Aorta (tissue), 5 donors: ENCODE results near the gene FGF21. TPM values are rescaled to one million over a fixed set of nuclear protein-coding genes. Genes with fewer than 3 reads are reported as not detected.
A peak's percentile ranks its signal among the peaks of the same experiment; 100 is the strongest.

ENCODE experiments used
- ATAC-seq: fragments of 200-7000 bp; cut with Tn5 transposase; one replicate; pipeline ENCODE4 v1.9.1; 2022; ENCODE audit warnings: moderate library complexity; ENCODE audit not compliant: low FRiP score
- DNase-seq, 2 donors: peaks; one replicate each; pipeline ENCODE4 v3.0.0-alpha.2; 2020
- H3K27ac ChIP-seq, 2 donors: one replicate each; pipeline ENCODE4 v1.5.1; 2013; ENCODE audit warnings: low read length in 2 of 2, mild to moderate bottlenecking in 2 of 2, moderate library complexity in 2 of 2, control low read depth in 1 of 2, inconsistent platforms in 1 of 2, low read depth in 1 of 2
- H3K27me3 ChIP-seq, 2 donors: one replicate each; pipeline ENCODE4 v1.6.1; 2013; ENCODE audit warnings: control low read depth in 1 of 2, low read length in 1 of 2, mild to moderate bottlenecking in 1 of 2, moderate library complexity in 1 of 2; ENCODE audit not compliant: insufficient read depth in 2 of 2, control insufficient read depth in 1 of 2
- H3K36me3 ChIP-seq, 2 donors: one replicate each; pipeline ENCODE4 v1.6.1; 2013; ENCODE audit warnings: control low read depth in 1 of 2, low read length in 1 of 2, mild to moderate bottlenecking in 1 of 2; ENCODE audit not compliant: insufficient read depth in 2 of 2, control insufficient read depth in 1 of 2
- H3K4me1 ChIP-seq, 2 donors: one replicate each; pipeline ENCODE4 v1.6.1; 2013; ENCODE audit warnings: low read length in 2 of 2, control low read depth in 1 of 2, mild to moderate bottlenecking in 1 of 2, moderate library complexity in 1 of 2; ENCODE audit not compliant: insufficient read depth in 2 of 2, control insufficient read depth in 1 of 2
- H3K4me3 ChIP-seq, 2 donors: one replicate each; pipeline ENCODE4 v1.5.1; 2013; ENCODE audit warnings: low read length in 2 of 2, control low read depth in 1 of 2, mild to moderate bottlenecking in 1 of 2
- H3K9me3 ChIP-seq: one replicate; pipeline ENCODE4 v1.6.1; 2013; ENCODE audit warnings: mild to moderate bottlenecking, low read length; ENCODE audit not compliant: control insufficient read depth
- WGBS, 2 donors: extraction: QIAGEN DNeasy Blood & Tissue Kit; methylation state at CpG; one replicate each; pipeline ENCODE4 v1.1.7; 2013; 5-methylcytosine and 5-hydroxymethylcytosine counted together
- intact Hi-C, 2 donors: fragments of 100-400 bp; cut with DNase I; formaldehyde crosslinking; loops; one replicate each; pipeline versions ENCODE4 v1.14.2 to v1.15.0; 2022
- long read RNA-seq, 2 donors: library from polyadenylated mRNA; unstranded; transcript quantifications; one replicate each; pipeline ENCODE4 v2.0.0, GENCODE V29; 2020 to 2021
- polyA plus RNA-seq, 2 donors: library from polyadenylated mRNA; stranded (reverse); fragments of 200-250 nt; gene quantifications; one replicate each; pipeline ENCODE4 v1.2.3, GENCODE V29; 2013
- total RNA-seq, 2 donors: library from RNA; stranded (reverse); fragmentation: NEBNext Ultra II Directional; extraction: Animal tissue kit (Norgen Biotek cat#: 25700); gene quantifications; one replicate each; pipeline ENCODE4 v1.2.1, GENCODE V29; 2021
- donor health status: healthy with polysubstance abuse.
- donor health status: Bipolar disorder and iron deficiency.
- donor health status: DM: no; HTN: no; CAD: no.
- donor health status: DM: no; HTN: no; CAD: no.
- donor health status: DM: yes; HTN: yes; CAD: no.

The FGF21 gene, protein sequence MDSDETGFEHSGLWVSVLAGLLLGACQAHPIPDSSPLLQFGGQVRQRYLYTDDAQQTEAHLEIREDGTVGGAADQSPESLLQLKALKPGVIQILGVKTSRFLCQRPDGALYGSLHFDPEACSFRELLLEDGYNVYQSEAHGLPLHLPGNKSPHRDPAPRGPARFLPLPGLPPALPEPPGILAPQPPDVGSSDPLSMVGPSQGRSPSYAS
- not detected for total RNA-seq
- not detected for polyA plus RNA-seq
- long read RNA-seq, donor 1: 0 reads
- long read RNA-seq, donor 2: 0 reads

DNA sequence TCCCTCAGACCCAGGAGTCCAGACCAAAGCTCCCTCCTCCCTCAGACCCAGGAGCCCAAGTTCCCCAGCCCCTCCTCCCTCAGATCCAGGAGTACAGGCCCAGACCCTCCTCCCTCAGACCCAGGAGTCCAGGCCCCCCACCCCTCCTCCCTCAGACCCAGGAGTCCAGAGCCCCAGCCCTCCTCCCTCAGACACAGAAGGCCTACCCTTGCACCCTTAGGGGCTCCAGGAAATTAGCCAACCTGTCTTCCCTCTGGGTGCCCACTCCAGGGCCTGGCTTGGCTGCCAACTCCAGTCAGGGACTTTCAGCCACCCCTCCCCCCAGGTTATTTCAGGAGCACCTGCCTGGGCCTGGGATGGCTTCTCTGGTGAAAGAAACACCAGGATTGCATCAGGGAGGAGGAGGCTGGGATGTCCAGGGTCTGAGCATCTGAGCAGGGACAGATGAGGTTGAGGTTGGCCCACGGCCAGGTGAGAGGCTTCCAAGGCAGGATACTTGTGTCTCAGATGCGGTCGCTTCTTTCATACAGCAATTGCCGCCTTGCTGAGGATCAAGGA is at the start of gene FGF21:
TSS of gene FGF21 (plus strand) at position 441 of the 558 bp plus-strand sequence. CDS start 713 bp downstream, outside the sequence.
- Histone ChIP-seq H3K4me3 (no peak within 1 kb of the TSS), H3K36me3 (no peaks in the 10 kb centered on the region), H3K9me3 (no peaks in the 10 kb centered on the region), H3K27me3 (no peaks in the 10 kb centered on the region), H3K4me1 (no peaks in the 10 kb centered on the region), H3K27ac (no peak within 1 kb of the TSS)
- no peak for DNase-seq
- ATAC-seq: no peak
- intact Hi-C loops: no loop called here
- 77% methylated on average over 4 of the region's 4 CpGs for WGBS, 2 donors

DNA sequence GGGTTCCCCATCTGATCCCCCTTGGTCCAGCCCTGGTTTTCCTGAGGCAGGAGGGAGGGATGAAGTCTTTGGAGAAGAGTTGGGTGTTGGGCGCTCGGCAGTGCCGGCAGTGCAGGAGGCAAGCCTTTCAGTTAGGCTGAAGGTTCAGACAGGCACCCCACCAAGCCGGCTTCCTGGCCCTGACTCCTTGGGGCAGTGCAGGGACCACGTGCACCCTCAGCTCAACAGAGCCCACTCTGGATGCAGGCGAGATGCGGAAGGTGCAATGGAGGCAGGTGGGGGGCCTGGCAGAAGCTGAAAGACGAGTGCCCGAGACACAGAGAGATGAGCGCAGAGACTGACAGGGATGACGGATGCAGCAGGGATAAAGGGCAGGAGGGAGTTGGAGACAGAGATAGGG is 46.9 kb upstream of the FGF21 start:
- H3K27ac ChIP-seq: no peak overlapping the region
- intact Hi-C loops: no loop called here
- H3K4me1 ChIP-seq: no peaks in the 10 kb centered on the region
- no peak for DNase-seq
- no peaks in the 10 kb centered on the region for H3K36me3 ChIP-seq
- ATAC-seq: no peak
- WGBS, 2 donors: 40% methylated on average over 11 of the region's 11 CpGs
- no peaks in the 10 kb centered on the region for H3K9me3 ChIP-seq
- no peaks in the 10 kb centered on the region for H3K27me3 ChIP-seq
- H3K4me3 ChIP-seq: no peak overlapping the region

DNA sequence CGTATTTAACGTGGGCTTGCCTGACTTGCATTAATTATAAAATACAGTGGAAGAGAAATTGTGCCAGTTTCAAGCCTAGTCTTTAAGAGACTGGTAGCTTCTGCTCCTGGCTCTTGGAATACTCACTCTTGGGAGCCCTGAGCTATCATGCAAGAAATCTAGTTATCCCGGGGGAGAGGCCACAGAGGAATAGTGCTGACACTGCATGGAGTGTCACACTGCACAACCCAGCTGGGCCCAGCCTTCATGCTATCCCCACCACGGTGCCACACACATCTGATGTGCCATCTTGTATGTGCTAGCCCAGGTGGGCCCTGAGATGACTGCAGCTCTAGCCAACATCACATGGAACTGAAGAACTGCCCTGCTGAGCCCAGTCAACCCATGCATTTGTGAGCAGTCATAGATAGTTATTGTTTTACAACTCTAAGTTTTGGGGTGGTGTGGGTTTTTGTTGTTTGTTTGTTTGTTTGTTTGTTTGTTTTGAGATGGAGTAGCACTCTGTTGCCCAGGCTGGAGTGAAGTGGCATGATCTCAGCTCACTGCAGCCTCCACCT is 44.1 kb upstream of the FGF21 start:
- WGBS, 2 donors: 85 to 90% methylated on average over 4 of the region's 4 CpGs
- Histone ChIP-seq H3K4me3 (no peak overlapping the region), H3K27me3 (no peaks in the 10 kb centered on the region), H3K36me3 (no peaks in the 10 kb centered on the region), H3K9me3 (no peaks in the 10 kb centered on the region), H3K4me1 (no peaks in the 10 kb centered on the region), H3K27ac (no peak overlapping the region)
- no peak for ATAC-seq
- DNase-seq: no peak
- intact Hi-C loops: no loop called here

DNA sequence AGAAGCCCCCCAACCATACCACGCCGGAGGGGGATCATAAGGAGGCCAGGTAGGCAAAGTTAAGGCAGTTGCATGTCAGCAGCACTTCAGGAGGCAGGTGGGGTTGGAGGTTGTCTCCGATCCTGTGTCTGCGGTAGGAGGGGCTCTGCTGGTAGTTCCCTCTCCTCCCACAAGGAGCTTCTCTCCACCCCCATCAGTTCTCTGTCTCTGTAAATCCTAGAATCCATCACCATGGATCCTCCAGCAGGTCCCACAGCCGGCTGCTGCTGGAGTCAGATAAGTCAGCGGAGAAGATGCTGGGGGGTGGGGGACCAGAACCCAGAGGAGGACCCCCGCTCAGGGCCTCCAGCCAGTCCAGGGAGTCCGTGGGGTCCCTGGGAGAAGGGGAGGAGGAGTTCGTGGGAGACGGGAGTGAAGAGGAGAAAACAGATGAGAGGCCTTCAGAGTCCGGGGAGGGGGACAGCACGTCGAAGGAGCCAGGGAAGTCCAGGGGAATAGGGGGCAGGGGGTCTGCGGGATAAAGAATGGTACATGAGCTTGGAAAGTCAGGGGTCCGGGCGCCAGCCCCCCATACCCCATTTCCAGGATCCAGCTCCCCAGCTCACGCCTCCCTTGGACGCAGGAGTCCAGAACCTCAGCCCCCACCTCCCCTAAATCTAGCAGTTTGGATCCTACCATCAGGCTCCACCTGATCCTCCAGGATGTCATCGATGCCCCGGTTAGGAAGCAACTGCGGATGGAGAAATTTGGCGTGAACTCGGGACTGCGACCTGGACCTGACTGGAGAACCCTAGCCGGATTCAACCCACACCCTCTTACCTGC is 42.1 kb upstream of the FGF21 start:
- H3K4me3 ChIP-seq: peak overlapping the region; percentile 27 to 46
- H3K4me1 ChIP-seq: no peaks in the 10 kb centered on the region
- 32 to 36% methylated on average over 25 of the region's 25 CpGs for WGBS, 2 donors
- no peaks in the 10 kb centered on the region for H3K27me3 ChIP-seq
- intact Hi-C loops: no loop called here
- DNase-seq (no peak), ATAC-seq (no peak)
- H3K9me3 ChIP-seq: no peaks in the 10 kb centered on the region
- no peaks in the 10 kb centered on the region for H3K36me3 ChIP-seq
- H3K27ac ChIP-seq: no peak overlapping the region

DNA sequence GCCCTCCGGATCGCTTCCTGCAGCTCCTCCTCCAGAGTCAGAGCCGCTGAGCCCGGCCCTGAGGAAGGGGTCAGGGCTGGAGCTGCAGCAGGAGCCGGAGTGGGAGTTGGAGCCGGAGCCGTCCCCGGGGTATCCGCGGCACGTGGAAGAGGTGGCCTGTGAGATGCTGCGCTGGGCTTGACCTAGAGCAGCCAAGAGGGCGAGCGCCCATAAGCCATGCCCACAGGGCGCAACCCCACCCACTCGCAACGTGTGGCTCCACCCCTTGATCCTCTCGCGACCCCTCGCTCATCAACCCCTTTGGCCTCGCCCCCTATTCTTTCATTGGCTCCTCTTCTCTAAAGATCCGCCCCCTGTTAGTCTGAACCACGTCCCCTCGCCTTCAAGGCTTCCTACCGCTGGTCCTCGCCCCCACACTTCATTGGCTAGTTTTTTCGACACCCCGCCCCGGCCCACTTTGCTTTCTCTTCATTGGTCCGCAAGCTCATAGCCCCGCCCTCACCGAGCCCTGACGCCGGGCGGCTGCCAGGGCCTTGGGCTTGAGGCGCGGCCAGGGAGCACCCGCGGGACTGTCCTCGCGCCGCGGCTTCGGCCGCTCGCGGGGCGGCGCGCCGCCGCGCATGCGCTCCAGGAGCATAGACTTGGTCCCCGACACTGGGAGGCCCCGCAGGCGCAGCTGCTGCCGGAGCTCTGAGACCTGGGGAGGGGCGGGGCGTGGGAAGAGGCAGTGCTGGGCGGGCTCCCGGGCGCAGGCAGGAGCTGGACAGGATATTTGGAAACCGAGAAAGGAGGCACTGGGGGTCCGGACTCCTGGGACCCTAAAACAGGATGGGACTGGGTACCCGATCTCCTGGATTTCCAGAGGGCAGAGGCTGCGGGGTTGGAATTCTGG is 41.2 kb upstream of the FGF21 start:
- H3K4me1 ChIP-seq: no peaks in the 10 kb centered on the region
- intact Hi-C loops: no loop called here
- WGBS, 2 donors: 1% methylated on average over 64 to 67 of the region's 67 CpGs

DNA sequence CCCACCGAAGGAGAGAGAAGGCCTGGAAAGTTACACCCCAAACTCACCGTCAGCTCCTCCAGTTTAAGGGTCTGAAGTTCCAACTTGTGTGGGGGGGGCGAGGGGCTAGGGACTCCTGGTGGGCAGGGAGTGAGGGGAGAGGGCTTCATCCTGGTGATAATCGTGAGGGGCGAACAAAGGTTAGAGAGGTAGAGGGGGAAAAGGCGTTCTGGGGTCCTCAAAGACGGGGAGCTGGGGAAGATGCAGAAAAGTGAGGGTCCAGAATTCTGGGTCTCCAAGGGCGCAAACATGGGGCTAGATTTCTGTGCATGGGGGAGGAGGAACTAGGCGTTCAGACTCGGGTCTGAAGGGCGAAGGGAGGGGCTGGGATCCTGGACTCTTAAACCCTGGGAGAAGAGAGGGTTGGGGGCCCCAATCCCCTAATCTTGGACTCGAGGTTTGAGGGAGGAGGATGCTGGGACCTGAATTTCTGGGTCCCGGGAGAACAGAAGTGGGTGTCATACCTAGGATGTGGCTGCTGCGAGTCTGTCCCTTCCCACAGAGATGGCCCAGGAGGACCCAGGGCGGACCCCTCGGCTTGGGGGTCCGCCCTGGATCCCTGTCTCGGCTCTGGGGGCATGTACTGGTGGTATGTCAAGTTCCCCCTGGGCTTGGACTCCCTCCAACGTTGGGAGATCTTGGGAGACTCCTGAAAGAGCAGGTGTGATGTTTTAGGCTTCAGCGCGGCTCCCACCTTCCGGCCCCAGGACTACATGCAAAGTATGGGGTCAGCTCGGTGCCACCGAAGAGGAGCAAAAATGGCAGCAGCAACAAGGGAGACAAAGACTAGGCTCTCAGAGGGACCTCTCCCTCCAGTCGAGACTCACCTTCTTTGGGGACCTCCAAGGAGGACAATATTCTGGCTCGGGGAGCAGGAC is 40.3 kb upstream of the FGF21 start:
- Histone ChIP-seq H3K4me3 (peak overlapping the region in 1 of 2 donors; percentile 38), H3K36me3 (no peaks in the 10 kb centered on the region), H3K27me3 (no peaks in the 10 kb centered on the region), H3K27ac (no peak overlapping the region), H3K9me3 (no peaks in the 10 kb centered on the region), H3K4me1 (no peaks in the 10 kb centered on the region)
- no peak for ATAC-seq
- intact Hi-C loops: loop anchor here in 1 of 2 donors (5.0 kb wide), 1 partner anchor 68 kb away; the partner anchor contains the start of gene CA11
- no peak for DNase-seq
- 64 to 66% methylated on average over 26 of the region's 26 CpGs for WGBS, 2 donors

More for the DNA sequence above, 41.2 kb upstream of the FGF21 start:
- ATAC-seq: peak; percentile 96
- no peaks in the 10 kb centered on the region for H3K36me3 ChIP-seq
- peak; percentile 99 for DNase-seq
- peak overlapping the region; percentile 38 to 46 for H3K4me3 ChIP-seq
- H3K27ac ChIP-seq: no peak overlapping the region
- no peaks in the 10 kb centered on the region for H3K9me3 ChIP-seq
- no peaks in the 10 kb centered on the region for H3K27me3 ChIP-seq

DNA sequence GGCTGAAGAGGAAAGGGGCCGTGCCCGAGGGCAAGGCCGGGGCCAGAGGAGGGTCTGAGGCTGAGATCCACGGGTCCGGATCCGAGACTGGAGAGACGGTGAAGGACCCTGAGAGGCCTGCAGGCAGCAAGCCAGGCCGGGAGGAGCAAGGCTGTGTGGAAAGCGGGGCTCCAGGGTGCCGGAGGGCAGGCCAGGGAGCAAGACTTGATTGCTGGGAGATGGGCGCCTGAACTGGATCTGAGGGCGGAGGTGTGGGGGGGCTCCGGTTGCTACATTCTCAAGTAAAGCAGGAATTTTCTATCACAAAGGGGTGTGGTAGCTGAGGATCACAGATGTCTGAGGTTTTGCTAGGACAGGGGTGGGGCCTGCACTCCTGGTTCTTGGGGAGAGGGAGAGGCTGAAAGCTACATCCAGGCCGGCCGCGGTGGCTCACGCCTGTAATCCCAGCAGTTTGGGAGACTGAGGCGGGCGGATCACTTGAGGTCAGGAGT is 39.6 kb upstream of the FGF21 start:
- Histone ChIP-seq H3K27me3 (no peaks in the 10 kb centered on the region), H3K36me3 (no peaks in the 10 kb centered on the region), H3K4me1 (no peaks in the 10 kb centered on the region), H3K4me3 (no peak overlapping the region), H3K9me3 (no peaks in the 10 kb centered on the region), H3K27ac (no peak overlapping the region)
- intact Hi-C loops: loop anchor here in 1 of 2 donors (5.0 kb wide), 1 partner anchor 68 kb away; the partner anchor contains the start of gene CA11
- ATAC-seq (no peak), DNase-seq (no peak)
- 72 to 77% methylated on average over 19 of the region's 19 CpGs for WGBS, 2 donors
